Measurements from ENCODE around the gene TMOD4. TPM values are rescaled to one million over a fixed set of nuclear protein-coding genes. Genes with fewer than 3 reads are reported as not detected.

Gene TMOD4
- total and polyA plus RNA-seq, 2 of the 13 experiments (the other 11 are each of a cell fraction or from before 2014, with no cell fraction given), result 0.66 TPM; not detected in 1

- TF ChIP-seq ZNF274 (CRISPR knock-in tag; IDR thresholded peaks at IDR 0.05), result no peak
- TF ChIP-seq MBD4 (IDR thresholded peaks at IDR 0.05; ENCODE audit: borderline replicate concordance, low read length), result no peak
- TF ChIP-seq ZFP41 (CRISPR knock-in tag; IDR thresholded peaks at IDR 0.05; ENCODE audit: borderline replicate concordance), result peak; percentile 51; the same call in 1 of the 2 replicates
- peak; percentile 23 for TF ChIP-seq FOXK1 (CRISPR knock-in tag; IDR thresholded peaks at IDR 0.05; ENCODE audit: borderline replicate concordance, low read depth)
- TF ChIP-seq, protein P1, sequence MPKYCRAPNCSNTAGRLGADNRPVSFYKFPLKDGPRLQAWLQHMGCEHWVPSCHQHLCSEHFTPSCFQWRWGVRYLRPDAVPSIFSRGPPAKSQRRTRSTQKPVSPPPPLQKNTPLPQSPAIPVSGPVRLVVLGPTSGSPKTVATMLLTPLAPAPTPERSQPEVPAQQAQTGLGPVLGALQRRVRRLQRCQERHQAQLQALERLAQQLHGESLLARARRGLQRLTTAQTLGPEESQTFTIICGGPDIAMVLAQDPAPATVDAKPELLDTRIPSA (CRISPR knock-in tag; IDR thresholded peaks at IDR 0.05; ENCODE audit: borderline replicate concordance), result peak; percentile 63; the same call in 1 of the 2 replicates
- TF ChIP-seq JUND (CRISPR knock-in tag; IDR thresholded peaks at IDR 0.05), result no peak
- peak; percentile 55; the same call in 1 of the 2 replicates for TF ChIP-seq HIVEP1 (CRISPR knock-in tag; IDR thresholded peaks at IDR 0.05)
- 0 out of 2 replicates have a peak, but pooled peaks have one; percentile 0 for TF ChIP-seq ZNF790 (CRISPR knock-in tag; IDR thresholded peaks at IDR 0.05; ENCODE audit: borderline replicate concordance)
- TF ChIP-seq ZMYM3 (CRISPR knock-in tag; IDR thresholded peaks at IDR 0.05), result peak; percentile 28; the same call in 1 of the 2 replicates
- TF ChIP-seq ZNF367 (CRISPR knock-in tag; IDR thresholded peaks at IDR 0.05; ENCODE audit: borderline replicate concordance), result no peak
- no peak for TF ChIP-seq ZNF3 (CRISPR knock-in tag; IDR thresholded peaks at IDR 0.05)
- peak; percentile 62 for TF ChIP-seq MED8 (CRISPR knock-in tag; IDR thresholded peaks at IDR 0.05; ENCODE audit: insufficient replicate concordance)
- peak; percentile 43; the same call in 1 of the 2 replicates for TF ChIP-seq THAP7 (CRISPR knock-in tag; IDR thresholded peaks at IDR 0.05)
- TF ChIP-seq ZNF703 (CRISPR knock-in tag; IDR thresholded peaks at IDR 0.05; ENCODE audit: borderline replicate concordance), result no peak
- TF ChIP-seq HBP1 (CRISPR knock-in tag; IDR thresholded peaks at IDR 0.05; ENCODE audit: low read depth), result no peak
- TF ChIP-seq YEATS4 (CRISPR knock-in tag; IDR thresholded peaks at IDR 0.05; ENCODE audit: borderline replicate concordance), result no peak
- peak; percentile 92 for TF ChIP-seq DRAP1 (CRISPR knock-in tag; IDR thresholded peaks at IDR 0.05)
- peak; percentile 9; the same call in 1 of the 2 replicates for TF ChIP-seq ZNF138 (CRISPR knock-in tag; IDR thresholded peaks at IDR 0.05; ENCODE audit: low read depth)
- TF ChIP-seq NR2F1 (CRISPR knock-in tag; IDR thresholded peaks at IDR 0.05), result no peak
- TF ChIP-seq, protein P2, sequence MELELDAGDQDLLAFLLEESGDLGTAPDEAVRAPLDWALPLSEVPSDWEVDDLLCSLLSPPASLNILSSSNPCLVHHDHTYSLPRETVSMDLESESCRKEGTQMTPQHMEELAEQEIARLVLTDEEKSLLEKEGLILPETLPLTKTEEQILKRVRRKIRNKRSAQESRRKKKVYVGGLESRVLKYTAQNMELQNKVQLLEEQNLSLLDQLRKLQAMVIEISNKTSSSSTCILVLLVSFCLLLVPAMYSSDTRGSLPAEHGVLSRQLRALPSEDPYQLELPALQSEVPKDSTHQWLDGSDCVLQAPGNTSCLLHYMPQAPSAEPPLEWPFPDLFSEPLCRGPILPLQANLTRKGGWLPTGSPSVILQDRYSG (CRISPR knock-in tag; IDR thresholded peaks at IDR 0.05), result no peak
- no peak for TF ChIP-seq TOPORS (CRISPR knock-in tag; IDR thresholded peaks at IDR 0.05)
- TF ChIP-seq ZNF136 (CRISPR knock-in tag; IDR thresholded peaks at IDR 0.05; ENCODE audit: low read depth), result no peak
- no peak for TF ChIP-seq ATAD3A (CRISPR knock-in tag; IDR thresholded peaks at IDR 0.05)
- no peak for TF ChIP-seq ZNF564 (CRISPR knock-in tag; IDR thresholded peaks at IDR 0.05)
- no peak for TF ChIP-seq ZNF232 (CRISPR knock-in tag; IDR thresholded peaks at IDR 0.05; ENCODE audit: borderline replicate concordance)
- TF ChIP-seq TARDBP (CRISPR knock-in tag; IDR thresholded peaks at IDR 0.05), result no peak; the same call in 1 of the 2 replicates
- TF ChIP-seq MXD4 (CRISPR knock-in tag; IDR thresholded peaks at IDR 0.05), result no peak; the same call in 1 of the 2 replicates
Measured at GRCh38 chr1:151146412-151147131, 29.2 kb downstream of the TMOD4 start, which contains the start of gene SEMA6C (continued).

Data from HepG2 (cell line).